ENCODE results near the gene TSR3. TPM values are rescaled to one million over a fixed set of nuclear protein-coding genes. Genes with fewer than 3 reads are reported as not detected.

The TSR3 gene
- total and polyA plus RNA-seq, 10 donors = 31.1 to 73.1 (median 47.2) TPM

DNA sequence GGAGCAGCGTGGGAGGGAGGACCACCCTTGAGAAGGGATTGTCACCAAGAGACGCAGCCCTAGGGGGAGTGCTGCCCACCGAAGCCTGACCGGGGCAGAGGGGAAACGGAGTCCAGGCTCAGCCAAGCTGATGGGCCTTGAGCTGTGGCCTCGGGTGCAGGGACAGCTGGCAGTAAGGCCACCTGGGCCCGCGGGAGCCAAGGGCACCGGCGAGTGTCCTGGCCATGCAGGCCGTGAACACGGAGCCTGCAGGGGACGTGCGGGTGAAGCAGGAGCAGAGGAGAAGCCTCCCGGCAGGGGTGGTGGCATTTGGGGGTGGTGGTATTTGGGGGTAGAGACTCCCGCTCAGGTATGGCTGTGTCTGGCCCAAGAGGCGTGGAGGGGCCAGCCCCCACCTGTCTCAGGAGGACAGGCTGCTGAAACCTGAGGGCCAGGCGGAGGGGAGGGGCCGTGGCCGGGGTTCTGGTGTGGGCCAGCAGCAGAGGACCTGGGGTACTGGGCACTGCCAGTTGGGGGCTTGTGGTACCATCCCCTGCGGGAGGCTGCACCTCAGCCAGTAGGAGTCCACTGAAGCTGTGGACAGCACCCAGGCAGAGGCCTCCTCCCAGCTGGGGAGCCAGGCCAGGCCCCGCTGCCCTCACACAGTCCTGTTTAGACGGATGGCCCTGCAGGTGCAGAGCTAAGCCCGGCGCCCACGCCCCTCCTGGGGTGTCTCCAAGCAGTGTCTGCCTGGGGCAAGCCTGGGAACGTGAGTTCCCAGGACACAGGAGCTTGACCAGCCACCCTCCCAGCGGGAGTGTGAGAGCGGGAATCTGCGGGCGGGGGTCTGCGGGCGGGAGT is 4.6 kb upstream of the TSR3 start:
- peaks cover 9 to 76% (median 57%) of the 10 kb centered on the region in 6 donors for H3K4me1 ChIP-seq
- no peaks in the 10 kb centered on the region for H3K27me3 ChIP-seq (replicated peaks in 1 of 7)
- 76 to 88% (median 84%) methylated on average over 20 to 33 of the region's 33 CpGs for WGBS, 5 donors
- peak in 2 of 3 donors; percentile 27 to 60 for TF ChIP-seq POLR2AphosphoS5 (IDR thresholded peaks at IDR 0.05)
- TF ChIP-seq, protein P1, sequence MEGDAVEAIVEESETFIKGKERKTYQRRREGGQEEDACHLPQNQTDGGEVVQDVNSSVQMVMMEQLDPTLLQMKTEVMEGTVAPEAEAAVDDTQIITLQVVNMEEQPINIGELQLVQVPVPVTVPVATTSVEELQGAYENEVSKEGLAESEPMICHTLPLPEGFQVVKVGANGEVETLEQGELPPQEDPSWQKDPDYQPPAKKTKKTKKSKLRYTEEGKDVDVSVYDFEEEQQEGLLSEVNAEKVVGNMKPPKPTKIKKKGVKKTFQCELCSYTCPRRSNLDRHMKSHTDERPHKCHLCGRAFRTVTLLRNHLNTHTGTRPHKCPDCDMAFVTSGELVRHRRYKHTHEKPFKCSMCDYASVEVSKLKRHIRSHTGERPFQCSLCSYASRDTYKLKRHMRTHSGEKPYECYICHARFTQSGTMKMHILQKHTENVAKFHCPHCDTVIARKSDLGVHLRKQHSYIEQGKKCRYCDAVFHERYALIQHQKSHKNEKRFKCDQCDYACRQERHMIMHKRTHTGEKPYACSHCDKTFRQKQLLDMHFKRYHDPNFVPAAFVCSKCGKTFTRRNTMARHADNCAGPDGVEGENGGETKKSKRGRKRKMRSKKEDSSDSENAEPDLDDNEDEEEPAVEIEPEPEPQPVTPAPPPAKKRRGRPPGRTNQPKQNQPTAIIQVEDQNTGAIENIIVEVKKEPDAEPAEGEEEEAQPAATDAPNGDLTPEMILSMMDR (IDR thresholded peaks at IDR 0.05 in 8 of 11, conservative IDR thresholded peaks at IDR 0.05 in 3 of 11) = no peak
- no peaks in the 10 kb centered on the region for H3K9me3 ChIP-seq
- no peak for DNase-seq
- H3K4me3 ChIP-seq = no peak overlapping the region
- intact Hi-C loops (cut with DNase I; ENCODE audit: low total_unique reads) = no loop called here
- H3K27ac ChIP-seq = peak overlapping the region in 3 of 8 donors; percentile 8 to 78 (median 40)
- H3K36me3 ChIP-seq = peaks cover 0 to 38% (median 13%) of the 10 kb centered on the region in 6 donors

DNA sequence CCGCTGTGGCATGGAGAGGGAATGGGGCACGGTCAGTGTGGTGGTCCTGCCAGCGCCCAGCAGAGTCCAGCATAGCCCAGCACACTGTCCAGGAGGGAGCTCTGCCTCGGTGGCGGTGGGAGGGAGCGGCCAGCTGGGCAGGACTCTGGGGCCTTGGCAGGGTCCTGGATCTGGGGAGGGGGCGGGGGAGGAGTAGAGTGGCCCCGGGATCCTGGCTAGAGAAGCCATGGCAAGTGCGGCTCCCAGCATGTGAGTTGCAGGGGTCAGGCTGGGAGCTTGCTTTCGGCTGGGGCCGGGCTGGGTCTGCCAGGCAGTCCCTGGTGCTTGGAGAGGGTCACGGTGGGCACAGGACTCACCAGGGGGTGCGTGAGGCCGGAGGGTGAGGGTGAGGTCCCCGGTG is 3.9 kb upstream of the TSR3 start:
- intact Hi-C loops (cut with DNase I; ENCODE audit: low total_unique reads) = no loop called here
- peaks cover 14 to 83% (median 64%) of the 10 kb centered on the region in 6 donors for H3K4me1 ChIP-seq
- 85 to 90% (median 89%) methylated on average over 6 to 15 of the region's 15 CpGs for WGBS, 5 donors
- H3K4me3 ChIP-seq = no peak overlapping the region
- peaks cover 0 to 33% (median 7%) of the 10 kb centered on the region in 6 donors for H3K36me3 ChIP-seq
- H3K27me3 ChIP-seq (replicated peaks in 1 of 7) = no peaks in the 10 kb centered on the region
- H3K27ac ChIP-seq = peak overlapping the region in 2 of 8 donors; percentile 40 to 78
- TF ChIP-seq, protein P1 (IDR thresholded peaks at IDR 0.05 in 8 of 11, conservative IDR thresholded peaks at IDR 0.05 in 3 of 11) = no peak
- TF ChIP-seq POLR2AphosphoS5 (IDR thresholded peaks at IDR 0.05) = peak in 1 of 3 donors; percentile 32
- no peak for TF ChIP-seq POLR2A (IDR thresholded peaks at IDR 0.05)
- no peaks in the 10 kb centered on the region for H3K9me3 ChIP-seq
- no peak for DNase-seq

DNA sequence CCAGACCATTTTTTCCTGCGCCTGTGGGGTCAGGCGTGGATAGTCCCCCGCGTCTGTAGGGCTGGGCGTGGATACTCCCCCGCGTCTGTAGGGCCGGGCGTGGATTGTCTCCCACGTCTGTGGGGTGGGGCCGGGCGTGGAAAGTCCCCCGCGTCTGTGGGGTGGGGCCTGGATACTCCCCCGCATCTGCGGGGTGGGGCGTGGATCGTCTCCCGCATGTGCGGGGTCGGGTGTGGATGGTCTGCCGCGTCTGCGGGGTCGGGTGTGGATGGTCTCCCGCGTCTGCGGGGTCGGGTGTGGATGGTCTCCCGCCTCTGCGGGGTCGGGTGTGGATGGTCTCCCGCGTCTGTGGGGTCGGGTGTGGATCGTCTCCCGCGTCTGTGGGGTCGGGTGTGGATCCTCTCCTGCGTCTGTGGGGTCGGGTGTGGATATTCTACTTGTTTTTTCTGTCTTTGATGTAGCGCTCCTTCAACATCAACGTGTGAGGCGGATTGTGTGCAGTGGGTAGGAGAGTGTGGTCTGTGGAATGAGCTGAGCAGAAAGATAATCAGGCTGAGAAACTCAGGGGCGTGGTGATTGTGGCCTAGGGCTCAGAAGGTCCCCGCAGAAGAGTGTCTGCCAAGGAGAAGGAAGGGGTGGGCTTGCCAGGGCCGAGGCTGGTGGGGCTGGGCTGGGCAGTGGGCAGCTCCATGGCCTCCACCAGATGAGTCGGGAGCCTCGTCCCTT is 3.3 kb upstream of the TSR3 start:
- 87 to 90% (median 89%) methylated on average over 48 to 49 of the region's 49 CpGs for WGBS, 5 donors
- intact Hi-C loops (cut with DNase I; ENCODE audit: low total_unique reads) = no loop called here

More for the DNA sequence above, 3.3 kb upstream of the TSR3 start:
- no peaks in the 10 kb centered on the region for H3K9me3 ChIP-seq
- no peak overlapping the region for H3K27ac ChIP-seq
- H3K27me3 ChIP-seq (replicated peaks in 1 of 7) = no peaks in the 10 kb centered on the region
- no peak for TF ChIP-seq POLR2AphosphoS5 (IDR thresholded peaks at IDR 0.05)
- TF ChIP-seq, protein P1 (IDR thresholded peaks at IDR 0.05 in 8 of 11, conservative IDR thresholded peaks at IDR 0.05 in 3 of 11) = no peak
- no peak for TF ChIP-seq POLR2A (IDR thresholded peaks at IDR 0.05)
- DNase-seq = no peak
- peaks cover 0 to 33% (median 7%) of the 10 kb centered on the region in 6 donors for H3K36me3 ChIP-seq
- H3K4me1 ChIP-seq = peaks cover 17 to 89% (median 69%) of the 10 kb centered on the region in 6 donors
- no peak overlapping the region for H3K4me3 ChIP-seq

Measured in spleen (tissue), 11 donors.